Erythroblast (primary cell): ENCODE results near the gene PSORS1C1.

Source experiments
- DNase-seq, 2 experiments: peaks; one replicate each; lab custom pipeline; 2025; lab: John Stamatoyannopoulos, UW
- GATA1 ChIP-seq: IDR thresholded peaks from 2 replicates; pipeline ENCODE4 v1.6.1; 2011; ENCODE audit warnings: low read depth, mild to moderate bottlenecking, control low read depth, low read length, moderate library complexity
- POLR2A ChIP-seq: IDR thresholded peaks from 2 replicates; pipeline ENCODE4 v1.6.1; 2011; ENCODE audit warnings: mild to moderate bottlenecking, low read length

Gene PSORS1C1

GRCh38 chr6:31126396-31127175 is 12.0 kb downstream of the PSORS1C1 start:
- TF ChIP-seq GATA1 (no peak), POLR2A (no peak)
- no peak for DNase-seq

DNA sequence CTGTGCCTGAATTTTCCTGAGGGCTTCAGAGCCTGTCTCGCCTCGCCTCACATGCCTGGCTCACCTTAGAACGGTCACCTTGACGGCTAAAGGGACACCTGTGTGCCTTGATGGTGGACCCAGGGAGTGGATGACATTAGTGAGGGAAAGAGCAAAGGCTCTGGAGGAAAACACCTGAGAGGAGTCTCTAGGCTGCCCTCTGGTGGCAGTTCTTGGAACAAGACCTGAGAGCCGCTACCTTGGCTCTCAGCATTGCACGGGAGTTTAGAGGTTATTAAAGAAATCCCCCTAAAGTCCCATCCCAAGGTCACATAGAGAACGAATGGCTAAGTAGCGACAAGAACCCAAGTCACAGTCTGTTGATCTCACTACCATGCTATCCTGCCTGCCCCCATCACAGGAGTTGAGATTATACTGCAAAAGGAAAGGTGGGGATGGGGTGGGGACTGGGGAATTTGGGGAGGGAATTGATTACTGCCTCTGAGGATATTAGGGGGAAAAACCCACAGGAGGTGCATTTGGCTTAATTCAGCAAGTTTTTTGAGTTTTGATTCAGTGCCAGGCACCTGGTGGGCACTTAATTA is 13.6 kb downstream of the PSORS1C1 start:
- TF ChIP-seq GATA1 (no peak), POLR2A (no peak)
- peak; percentile 35 to 69 for DNase-seq

GRCh38 chr6:31129130-31129529 is 14.5 kb downstream of the PSORS1C1 start:
- DNase-seq, result no peak
- TF ChIP-seq POLR2A (no peak), GATA1 (no peak)

DNA sequence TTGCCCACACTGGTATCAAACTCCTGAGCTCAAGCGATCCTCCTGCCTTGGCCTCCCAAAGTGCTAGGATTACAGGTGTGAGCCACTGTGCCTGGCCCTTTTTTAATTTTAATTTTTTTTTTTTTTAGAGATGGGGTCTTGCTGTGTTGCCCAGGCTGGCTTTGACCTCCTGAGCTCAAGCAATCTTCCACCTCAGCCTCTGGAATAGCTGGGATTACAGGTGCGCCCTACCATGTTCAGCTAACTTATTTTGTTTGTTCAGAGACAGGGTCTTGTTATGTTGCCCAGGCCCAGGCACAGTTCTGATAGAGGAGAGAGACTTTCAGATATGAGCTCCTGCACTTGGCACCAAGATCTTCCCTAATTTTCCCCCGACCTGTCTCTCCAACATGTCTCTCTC is 16.2 kb downstream of the PSORS1C1 start:
- DNase-seq, result no peak
- TF ChIP-seq GATA1 (no peak), POLR2A (no peak)

DNA sequence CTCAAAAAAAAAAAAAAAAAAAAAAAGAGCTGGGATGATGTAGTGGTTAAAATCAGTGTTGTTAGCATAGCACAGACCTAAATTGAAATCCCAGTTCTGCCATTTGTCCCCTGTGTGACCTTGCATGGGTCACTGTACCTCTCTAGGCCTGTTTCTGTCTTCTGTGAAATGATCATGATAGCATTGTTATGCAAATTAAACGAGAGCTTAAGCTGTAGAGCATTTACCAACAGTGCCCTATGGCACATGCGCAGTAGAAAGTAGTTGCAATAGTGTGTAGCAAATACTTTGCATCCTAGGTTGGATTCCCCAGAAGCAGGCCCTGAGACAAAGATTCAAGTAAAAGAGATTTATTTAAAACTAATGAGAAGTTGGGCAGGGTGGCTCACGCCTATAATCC is 17.0 kb downstream of the PSORS1C1 start:
- TF ChIP-seq GATA1 (no peak), POLR2A (no peak)
- no peak for DNase-seq

GRCh38 chr6:31132806-31133205 is 18.2 kb downstream of the PSORS1C1 start:
- TF ChIP-seq GATA1, result no peak
- TF ChIP-seq POLR2A, result no peak
- DNase-seq, result no peak

DNA sequence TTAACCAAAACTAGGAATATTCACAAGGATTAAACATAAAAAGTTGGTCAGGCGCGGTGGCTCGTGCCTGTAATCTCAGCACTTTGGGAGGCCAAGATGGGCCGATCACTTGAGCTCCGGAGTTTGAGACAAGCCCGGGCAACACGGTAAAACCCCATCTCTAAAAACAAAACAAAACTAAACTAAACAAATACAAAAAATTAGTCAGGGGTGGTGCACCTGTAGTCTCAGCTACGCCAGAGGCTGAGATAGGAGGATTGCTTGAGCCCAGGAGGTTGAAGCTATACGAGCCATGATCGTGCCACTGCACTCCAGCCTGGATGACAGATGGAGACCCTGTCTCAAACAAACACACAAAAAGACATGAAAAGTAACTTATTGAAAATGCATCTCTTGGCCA is 21.1 kb downstream of the PSORS1C1 start:
- no peak for DNase-seq
- TF ChIP-seq POLR2A, result no peak
- no peak for TF ChIP-seq GATA1

DNA sequence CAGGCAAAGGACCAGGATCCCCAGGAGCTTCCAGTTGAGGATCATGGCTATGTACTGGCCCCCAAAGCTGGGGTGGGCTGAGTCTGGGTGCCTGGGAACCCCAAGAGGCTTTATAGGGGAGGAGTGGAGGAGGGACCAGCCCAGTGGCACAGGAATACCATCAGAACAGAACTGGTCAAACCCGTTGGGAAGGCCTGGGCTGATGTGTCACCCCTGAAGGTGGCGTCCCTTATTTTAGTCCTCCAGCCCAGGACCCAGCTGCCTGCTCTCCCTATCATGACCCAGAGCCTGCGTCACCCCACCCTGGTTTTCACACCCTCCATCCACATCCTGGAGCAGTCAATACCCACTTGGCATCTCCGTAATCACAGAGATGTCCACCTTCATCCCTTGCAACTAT is 24.4 kb downstream of the PSORS1C1 start, which contains the start of gene PSORS1C2:
Gene PSORS1C2 (minus strand): TSS at position 85 of the 400 bp plus-strand sequence. CDS start 40 bp downstream, at position 45.
- DNase-seq, result no peak
- TF ChIP-seq POLR2A (no peak), GATA1 (no peak)

- TF ChIP-seq POLR2A (no peak), GATA1 (no peak)
- no peak for DNase-seq
These were observed 25.0 kb downstream of the PSORS1C1 start for GRCh38 chr6:31139599-31139998.

DNA sequence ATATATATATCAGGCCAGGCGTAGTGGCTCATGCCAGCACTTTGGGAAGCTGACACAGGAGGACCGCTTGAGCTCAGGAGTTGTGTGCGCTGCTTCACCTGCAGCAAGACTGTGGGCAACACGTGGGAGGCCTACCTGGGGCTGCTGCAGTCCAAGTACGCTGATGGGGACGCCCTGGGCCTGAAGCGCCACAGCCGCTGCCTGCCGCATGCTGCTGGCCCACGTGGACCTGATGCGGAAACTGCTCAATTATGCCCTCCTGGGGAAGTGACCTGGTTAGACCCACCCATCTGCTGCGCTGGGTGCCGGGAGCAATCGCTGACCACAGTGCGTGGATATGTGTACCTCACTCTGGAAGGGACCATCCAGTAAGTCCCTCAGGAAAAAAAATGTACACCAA is 26.0 kb downstream of the PSORS1C1 start:
- no peak for DNase-seq
- TF ChIP-seq GATA1, result no peak
- no peak for TF ChIP-seq POLR2A

- DNase-seq, result no peak
- no peak for TF ChIP-seq GATA1
- no peak for TF ChIP-seq POLR2A
These were observed 27.8 kb downstream of the PSORS1C1 start for GRCh38 chr6:31142361-31142761.

GRCh38 chr6:31143148-31143547 is 28.5 kb downstream of the PSORS1C1 start:
- TF ChIP-seq GATA1, result no peak
- no peak for TF ChIP-seq POLR2A
- no peak for DNase-seq

GRCh38 chr6:31144296-31144969 is 29.8 kb downstream of the PSORS1C1 start:
- TF ChIP-seq POLR2A (no peak), GATA1 (no peak)
- no peak for DNase-seq

- TF ChIP-seq POLR2A (no peak), GATA1 (no peak)
These were observed 30.4 kb downstream of the PSORS1C1 start for GRCh38 chr6:31144970-31145340.

More at GRCh38 chr6:31144970-31145340, 30.4 kb downstream of the PSORS1C1 start:
- no peak for DNase-seq
